GM21528 (cell line): ENCODE measurements around the gene SERPINI2.
"Not testable (repeated sequence)": the region's sequence is repeated elsewhere in the genome, so short reads cannot be mapped to it uniquely, and the experiment has no call there.

ENCODE experiments used
- ATAC-seq: cut with Tn5 transposase; IDR thresholded peaks from one replicate; pipeline ENCODE4 v1.9.1; 2021; ENCODE audit warnings: mild to moderate bottlenecking, moderate library complexity; ENCODE audit not compliant: unreplicated experiment, low FRiP score

Gene SERPINI2

GRCh38 chr3:167451282-167451681 lies 22.6 kb downstream of the SERPINI2 start:
- no peak for ATAC-seq

DNA sequence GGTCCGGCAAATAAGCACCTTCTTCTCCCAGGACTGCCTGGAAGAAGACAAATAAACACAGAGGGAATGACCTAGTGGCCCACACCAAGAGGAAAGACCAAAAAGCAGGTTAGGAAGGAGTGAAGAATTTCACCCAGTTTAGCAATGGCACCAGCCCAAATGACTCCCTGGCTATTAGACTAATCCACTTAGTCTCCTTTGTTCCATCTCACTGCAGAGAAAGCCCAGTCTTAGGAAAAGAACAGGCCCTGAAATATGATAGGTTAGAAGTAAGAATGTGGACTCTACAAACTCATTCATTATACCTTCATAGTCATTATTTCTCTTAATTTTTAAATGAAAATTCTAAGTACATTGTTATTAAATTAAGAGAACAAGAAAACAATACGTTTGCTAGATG lies 23.2 kb downstream of the SERPINI2 start:
- no peak for ATAC-seq

DNA sequence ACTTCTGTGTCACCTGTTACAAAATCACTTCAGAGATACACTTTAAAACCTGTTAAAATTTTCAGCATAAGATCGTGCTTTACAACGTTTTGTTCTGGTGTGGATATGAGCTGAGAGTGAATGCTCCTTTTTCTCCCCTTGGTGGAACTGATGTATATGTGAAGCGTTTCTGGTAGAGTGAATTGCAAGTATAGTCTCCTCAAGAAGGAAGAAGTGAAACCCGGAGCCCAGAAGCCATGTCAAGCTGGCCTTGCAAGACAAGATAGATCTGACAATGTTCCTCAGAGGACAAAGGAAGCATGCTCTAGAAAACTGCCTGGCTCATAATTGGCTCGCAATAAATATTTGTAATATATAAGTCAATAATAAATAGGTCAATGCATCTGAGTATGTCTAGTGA lies 23.6 kb downstream of the SERPINI2 start:
- ATAC-seq, result no peak

DNA sequence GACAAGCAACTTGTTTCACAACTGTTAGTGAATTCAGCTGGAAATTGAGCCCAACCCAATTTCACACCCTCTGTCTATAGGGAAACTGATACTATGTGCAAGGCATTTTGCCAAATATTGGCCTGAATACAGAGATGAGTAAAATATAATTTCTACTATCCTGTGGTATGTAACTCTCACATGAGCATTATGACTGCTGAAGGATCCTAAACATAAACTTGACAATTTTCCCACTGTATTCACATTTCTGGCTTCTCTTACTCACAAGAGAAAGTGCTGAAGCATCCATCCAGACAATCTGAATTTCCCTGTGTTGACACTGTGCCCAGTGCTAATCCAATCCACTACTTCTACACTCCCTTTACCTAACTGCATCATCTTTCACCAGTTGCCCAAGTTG lies 28.4 kb downstream of the SERPINI2 start:
- no peak for ATAC-seq

GRCh38 chr3:167441256-167441655 lies 32.6 kb downstream of the SERPINI2 start:
- ATAC-seq, result no peak

- no peak for ATAC-seq
Measured at GRCh38 chr3:167437428-167438139, 36.3 kb downstream of the SERPINI2 start.

DNA sequence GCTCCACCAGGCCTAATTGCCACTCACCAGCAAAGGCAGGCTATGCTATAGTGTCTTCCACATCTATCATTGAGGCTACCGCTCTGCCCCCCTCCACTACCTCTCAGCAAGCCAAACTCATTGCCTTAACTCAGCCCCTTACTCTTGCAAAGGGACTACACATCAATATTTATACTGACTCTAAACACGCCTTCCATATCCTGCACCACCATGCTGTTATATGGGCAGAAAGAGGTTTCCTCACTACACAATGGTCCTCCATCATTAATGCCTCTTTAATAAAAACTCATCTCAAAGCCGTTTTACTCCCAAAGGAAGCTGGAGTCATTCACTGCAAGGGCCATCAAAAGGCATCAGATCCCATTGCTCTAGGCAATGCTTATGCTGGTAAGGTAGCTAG lies 46.9 kb downstream of the SERPINI2 start:
- not testable (repeated sequence) for ATAC-seq

DNA sequence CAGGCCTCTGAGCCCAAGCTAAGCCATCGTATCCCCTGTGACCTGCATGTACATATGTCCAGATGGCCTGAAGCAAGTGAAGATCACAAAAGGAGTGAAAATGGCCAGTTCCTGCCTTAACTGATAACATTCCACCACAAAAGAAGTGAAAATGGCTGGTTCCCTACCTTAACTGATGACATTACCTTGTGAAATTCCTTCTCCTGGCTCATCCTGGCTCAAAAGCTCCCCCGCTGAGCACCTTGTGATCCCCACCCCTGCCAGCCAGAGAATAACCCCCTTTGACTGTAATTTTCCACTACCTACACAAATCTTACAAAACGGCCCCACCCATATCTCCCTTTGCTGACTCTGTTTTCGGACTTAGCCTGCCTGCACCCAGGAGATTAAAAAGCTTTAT lies 51.4 kb downstream of the SERPINI2 start:
- not testable (repeated sequence) for ATAC-seq

DNA sequence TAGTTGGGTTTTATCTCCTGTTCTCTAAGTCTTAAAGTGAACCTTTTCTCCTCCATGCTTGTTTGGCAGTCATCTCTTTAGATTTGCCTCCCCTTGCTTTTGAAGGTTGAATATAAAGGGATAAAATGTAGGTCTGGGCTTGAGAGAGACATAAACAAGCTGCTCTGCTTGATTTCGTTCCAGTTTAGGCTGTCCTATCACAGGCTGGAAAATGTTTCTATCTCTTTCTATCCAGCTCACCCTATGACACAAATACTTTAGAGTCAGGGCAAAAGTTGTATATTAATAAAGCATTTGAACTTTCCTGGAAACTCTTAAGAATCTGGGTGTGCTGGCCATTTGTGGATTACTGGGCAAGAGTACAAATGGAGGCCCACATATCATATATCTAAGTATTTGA lies 64.2 kb downstream of the SERPINI2 start:
- no peak for ATAC-seq

DNA sequence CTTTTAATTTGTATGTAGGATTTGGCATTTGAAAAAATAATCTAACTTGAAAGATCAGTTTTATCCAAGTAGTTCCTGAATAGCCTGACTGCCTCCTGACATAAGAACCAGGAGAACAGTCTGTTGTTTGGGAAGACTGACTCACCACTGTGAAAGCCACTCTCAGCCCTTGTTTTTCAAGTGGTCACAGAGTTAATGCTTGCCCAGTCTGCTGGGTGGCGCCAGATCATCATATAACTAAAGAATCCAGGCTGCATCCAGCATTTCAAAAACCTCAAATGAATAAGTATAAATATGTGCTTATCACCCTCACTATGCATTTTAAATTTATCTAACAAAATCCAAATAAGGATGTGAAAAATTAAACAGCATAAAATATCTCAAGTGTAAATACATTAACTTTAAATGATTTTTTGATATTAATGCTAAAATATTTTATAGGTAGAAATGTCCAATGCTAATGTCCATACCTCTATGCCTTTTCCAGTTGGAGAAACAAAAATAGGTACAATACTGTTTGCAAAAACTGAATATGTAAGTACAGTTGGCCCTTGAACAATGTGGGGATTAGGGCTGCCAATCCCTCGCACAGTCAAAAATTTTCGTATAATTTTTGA lies 66.9 kb downstream of the SERPINI2 start:
- no peak for ATAC-seq

- ATAC-seq, result no peak
Measured at GRCh38 chr3:167397826-167398225, 76.0 kb downstream of the SERPINI2 start.

GRCh38 chr3:167396075-167396474 lies 77.8 kb downstream of the SERPINI2 start:
- ATAC-seq, result no peak

- ATAC-seq, result no peak
Measured at GRCh38 chr3:167394003-167394402, 79.8 kb downstream of the SERPINI2 start.
